GM19240 (cell line): ENCODE measurements around the gene NDC80.

ENCODE experiments used
- DNase-seq: peaks from one replicate; pipeline ENCODE4 v3.0.0; 2011; ENCODE audit warnings: low spot score; ENCODE audit not compliant: insufficient read length

Gene NDC80

GRCh38 chr18:2557536-2557935, 13.8 kb upstream of the NDC80 start:
- DNase-seq = no peak

GRCh38 chr18:2559249-2559648, 12.1 kb upstream of the NDC80 start:
- no peak for DNase-seq

- no peak for DNase-seq
Measured at GRCh38 chr18:2564373-2564772, 7.0 kb upstream of the NDC80 start.

GRCh38 chr18:2568129-2568528, 3.2 kb upstream of the NDC80 start:
- no peak for DNase-seq

GRCh38 chr18:2568605-2569004, 2.8 kb upstream of the NDC80 start:
- DNase-seq = no peak

GRCh38 chr18:2569338-2570207, 1.8 kb upstream of the NDC80 start:
- DNase-seq = no peak

GRCh38 chr18:2570772-2571199, 571 bp upstream of the NDC80 start:
- peak; percentile 25 for DNase-seq

- DNase-seq = no peak
Measured at GRCh38 chr18:2572171-2572569, 813 bp downstream of the NDC80 start.

- no peak for DNase-seq
Measured at GRCh38 chr18:2572892-2573291, 1.5 kb downstream of the NDC80 start.

- DNase-seq = no peak
Measured at GRCh38 chr18:2573408-2573807, 2.1 kb downstream of the NDC80 start.

GRCh38 chr18:2587788-2588187, 16.4 kb downstream of the NDC80 start:
- DNase-seq = no peak

GRCh38 chr18:2588666-2589344, 17.4 kb downstream of the NDC80 start:
- DNase-seq = no peak

GRCh38 chr18:2589345-2590068, 18.1 kb downstream of the NDC80 start:
- DNase-seq = no peak

- no peak for DNase-seq
Measured at GRCh38 chr18:2590303-2590702, 18.9 kb downstream of the NDC80 start.

GRCh38 chr18:2597639-2598038, 26.3 kb downstream of the NDC80 start:
- no peak for DNase-seq

GRCh38 chr18:2602844-2603243, 31.5 kb downstream of the NDC80 start:
- DNase-seq = no peak

- no peak for DNase-seq
Measured at GRCh38 chr18:2606335-2606734, 35.0 kb downstream of the NDC80 start.

GRCh38 chr18:2609604-2610003, 38.2 kb downstream of the NDC80 start:
- no peak for DNase-seq

- no peak for DNase-seq
Measured at GRCh38 chr18:2610549-2610948, 39.2 kb downstream of the NDC80 start.

GRCh38 chr18:2612996-2613395, 41.6 kb downstream of the NDC80 start:
- DNase-seq = no peak

- no peak for DNase-seq
Measured at GRCh38 chr18:2617401-2617998, 46.1 kb downstream of the NDC80 start.

GRCh38 chr18:2618009-2618408, 46.7 kb downstream of the NDC80 start:
- DNase-seq = no peak
